B cell (primary cell): ENCODE data around the gene CKMT1A. TPM values are rescaled to one million over a fixed set of nuclear protein-coding genes. Genes with fewer than 3 reads are reported as not detected.
"Not testable (repeated sequence)": the region's sequence is repeated elsewhere in the genome, so short reads cannot be mapped to it uniquely, and the experiment has no call there.

Source experiments
- ATAC-seq: fragments of 200-7000 bp; cut with Tn5 transposase; one replicate; pipeline ENCODE4 v1.10.0; 2021; ENCODE audit warnings: low read depth, mild to moderate bottlenecking, moderate number of reproducible peaks, moderate library complexity
- CTCF ChIA-PET: fragments of 350-600 bp; sonication (Branson Sonifier 250); formaldehyde crosslinking; loops from one replicate; lab custom pipeline; 2021; ENCODE audit warnings: antibody characterized with exemption, inconsistent platforms; lab: Charles Lee
- POLR2A ChIA-PET: fragments of 350-600 bp; sonication (Branson Sonifier 250); formaldehyde crosslinking; loops from one replicate; lab custom pipeline; 2021; ENCODE audit warnings: antibody characterized with exemption; lab: Charles Lee
- DNase-seq: peaks from one replicate; pipeline ENCODE4 v3.0.0; 2013
- H2AFZ ChIP-seq: 2 replicates; pipeline ENCODE4 v1.6.1; 2012; ENCODE audit warnings: mild to moderate bottlenecking, low read depth, low read length; ENCODE audit not compliant: insufficient read depth, poor library complexity, severe bottlenecking
- H3K27ac ChIP-seq, 2 donors: 1 replicate in 1 of 2; 2 replicates in 1 of 2; pipeline ENCODE4 v1.5.1; 2012 to 2013; ENCODE audit warnings: low read length in 2 of 2, mild to moderate bottlenecking in 2 of 2, moderate library complexity in 1 of 2
- H3K27me3 ChIP-seq, 4 experiments: fragments of 200-600 bp in 1 of 4; sonication (generic) in 1 of 4; replicated peaks in 1 of 4; 1 replicate in 2 of 4; 2 replicates in 2 of 4; pipeline versions ENCODE4 v1.6.1 to v1.7.0; 2013 to 2016; ENCODE audit warnings: low read length in 3 of 4, mild to moderate bottlenecking in 2 of 4, mixed read lengths in 1 of 4, moderate library complexity in 1 of 4; ENCODE audit not compliant: insufficient read depth in 4 of 4, control insufficient read depth in 3 of 4; ENCODE audit errors: control extremely low read depth in 1 of 4
- H3K36me3 ChIP-seq, 2 experiments: replicated peaks in 1 of 2; 1 replicate in 1 of 2; 2 replicates in 1 of 2; pipeline versions ENCODE4 v1.6.1 to v1.7.1; 2013; ENCODE audit warnings: low read length in 1 of 2; ENCODE audit not compliant: insufficient read depth in 2 of 2, control insufficient read depth in 1 of 2; ENCODE audit errors: control extremely low read depth in 1 of 2, extremely low read depth in 1 of 2
- H3K4me1 ChIP-seq, 2 donors: fragments of 200-600 bp in 1 of 2; sonication (generic) in 1 of 2; 1 replicate in 1 of 2; 2 replicates in 1 of 2; pipeline versions ENCODE4 v1.5.1 to v1.6.1; 2013 to 2017; ENCODE audit warnings: low read length in 2 of 2; ENCODE audit not compliant: control insufficient read depth in 2 of 2, insufficient read depth in 2 of 2
- H3K4me2 ChIP-seq: replicated peaks from 2 replicates; pipeline ENCODE3; 2012; ENCODE audit warnings: mild to moderate bottlenecking, low read depth, low read length; ENCODE audit not compliant: poor library complexity, severe bottlenecking
- H3K4me3 ChIP-seq, 5 experiments: fragments of 200-600 bp in 1 of 5; sonication (generic) in 1 of 5; 1 replicate in 3 of 5; 2 replicates in 2 of 5; pipeline versions ENCODE4 v1.5.1 to v1.7.0; 2011 to 2016; ENCODE audit warnings: low read length in 4 of 5, mild to moderate bottlenecking in 4 of 5, low read depth in 2 of 5, control low read depth in 1 of 5, moderate library complexity in 1 of 5; ENCODE audit not compliant: insufficient read depth in 1 of 5; ENCODE audit errors: control extremely low read depth in 1 of 5, extremely low read depth in 1 of 5
- H3K79me2 ChIP-seq: fragments of 200-600 bp; sonication (generic); one replicate; pipeline ENCODE4 v1.6.0; 2016; ENCODE audit warnings: low read length; ENCODE audit not compliant: control insufficient read depth, insufficient read depth
- H3K9ac ChIP-seq: fragments of 200-600 bp; sonication (generic); 2 replicates; pipeline ENCODE4 v1.6.1; 2017; ENCODE audit warnings: mild to moderate bottlenecking, low read length, moderate library complexity
- H3K9me3 ChIP-seq, 3 donors: one replicate each; pipeline versions ENCODE4 v1.6.1 to v1.7.1; 2013; ENCODE audit warnings: low read length in 2 of 3; ENCODE audit not compliant: control insufficient read depth in 2 of 3, insufficient read depth in 1 of 3; ENCODE audit errors: control extremely low read depth in 1 of 3
- H4K20me1 ChIP-seq: 2 replicates; pipeline ENCODE4 v1.6.0; 2012; ENCODE audit warnings: mild to moderate bottlenecking, low read length; ENCODE audit not compliant: insufficient read depth, control insufficient read depth, poor library complexity, severe bottlenecking
- H3K27ac Mint-ChIP-seq: one replicate; pipeline ENCODE4 v1.8.0; 2021; ENCODE audit warnings: mixed read lengths
- H3K27me3 Mint-ChIP-seq: one replicate; pipeline ENCODE4 v1.8.0; 2021; ENCODE audit warnings: mixed read lengths
- H3K4me1 Mint-ChIP-seq: one replicate; pipeline ENCODE4 v1.8.0; 2021; ENCODE audit warnings: mixed read lengths
- H3K4me3 Mint-ChIP-seq: one replicate; pipeline ENCODE4 v1.8.0; 2021; ENCODE audit warnings: mixed read lengths
- H3K9me3 Mint-ChIP-seq: one replicate; pipeline ENCODE4 v1.8.0; 2022; ENCODE audit warnings: mixed read lengths; ENCODE audit not compliant: insufficient read depth
- WGBS: methylation state at CpG from one replicate; pipeline ENCODE4 v1.1.5; 2013; ENCODE audit warnings: missing lambda C conversion rate; ENCODE audit not compliant: insufficient coverage; 5-methylcytosine and 5-hydroxymethylcytosine counted together
- intact Hi-C: fragments of 100-400 bp; cut with micrococcal nuclease; formaldehyde crosslinking; loops from one replicate; pipeline ENCODE4 v1.10.0; 2022
- polyA plus RNA-seq: library from polyadenylated mRNA; depleted of rRNA; stranded (reverse); fragments of >200 nt; gene quantifications from 2 replicates; pipeline ENCODE4 v1.2.3, GENCODE V29; 2012
- total RNA-seq, 2 donors: library from RNA; stranded (reverse); fragments of 120-200 nt in 1 of 2; gene quantifications; 1 replicate in 1 of 2; 2 replicates in 1 of 2; pipeline versions ENCODE4 v1.2.3 to v1.2.4, GENCODE V29; 2013 to 2022

CKMT1A gene
- total and polyA plus RNA-seq, 2 donors (not counting 1 experiment from before 2014, with no cell fraction given): 0.12 TPM; not detected in 1

DNA sequence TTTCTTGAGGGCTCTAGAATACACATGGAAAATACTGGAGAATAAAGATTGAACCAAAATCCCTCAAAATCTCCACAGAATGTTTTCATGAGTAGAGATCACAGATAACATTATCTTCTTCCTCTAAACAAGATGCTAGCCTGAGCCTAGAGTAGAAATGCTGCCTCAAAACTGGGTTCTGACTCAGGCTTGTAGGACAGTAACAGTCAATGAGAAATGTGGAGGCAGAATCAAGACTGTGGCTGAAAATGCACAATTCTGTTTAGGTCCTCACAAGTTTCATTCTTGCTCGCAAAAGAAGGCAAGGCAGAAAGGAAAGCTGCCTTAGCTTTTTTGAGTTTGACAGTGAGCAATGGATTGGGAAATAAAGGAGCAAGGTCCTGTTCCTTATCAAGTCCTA lies 19.5 kb upstream of the CKMT1A start:
- intact Hi-C loops, H3K4me1 ChIP-seq, CTCF ChIA-PET, H3K27me3 Mint-ChIP-seq, H4K20me1 ChIP-seq, H3K4me3 Mint-ChIP-seq, H3K27ac ChIP-seq, H3K27me3 ChIP-seq, H3K4me2 ChIP-seq, H3K9me3 Mint-ChIP-seq, H3K27ac Mint-ChIP-seq, H2AFZ ChIP-seq, H3K79me2 ChIP-seq, H3K4me3 ChIP-seq, H3K9me3 ChIP-seq, H3K36me3 ChIP-seq, H3K9ac ChIP-seq, H3K4me1 Mint-ChIP-seq, DNase-seq, ATAC-seq, POLR2A ChIA-PET: not testable (repeated sequence)
- no CpG with 5 or more reads among the region's 1 CpG for WGBS

DNA sequence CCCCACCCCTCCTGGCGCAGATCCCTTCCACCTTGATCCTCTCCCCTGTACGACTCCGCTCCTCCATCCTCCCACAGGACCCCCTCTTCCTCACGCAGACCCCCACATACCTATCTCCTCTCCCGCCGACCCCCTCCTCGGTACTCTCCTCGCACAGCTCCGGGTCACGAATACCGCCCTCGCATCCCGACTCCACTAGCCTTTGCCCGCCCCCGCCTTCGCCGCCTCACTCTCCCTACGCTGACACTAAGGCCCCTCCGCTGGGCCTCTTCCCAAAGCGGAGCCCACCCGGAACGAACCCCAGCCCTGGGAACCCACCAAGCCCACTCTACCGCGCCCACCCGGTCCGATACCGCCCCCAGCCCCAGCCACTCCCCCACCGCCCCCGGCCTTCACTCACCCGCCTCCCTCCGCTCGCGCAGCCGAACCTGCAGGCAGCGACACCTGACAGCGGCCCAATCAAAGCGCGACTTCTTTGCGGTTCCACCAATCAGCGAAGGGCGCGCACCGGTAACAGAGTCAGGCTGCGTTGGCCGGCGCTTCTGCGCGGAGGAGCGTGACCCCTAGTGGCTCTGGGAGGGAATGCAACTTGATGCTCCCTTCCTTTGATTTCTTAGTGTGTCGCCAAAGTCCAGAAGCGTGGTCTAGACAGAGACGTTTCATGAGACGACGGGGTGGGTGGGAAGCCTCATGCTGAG lies 3.9 kb upstream of the CKMT1A start:
- H3K4me3 ChIP-seq, H3K9me3 Mint-ChIP-seq, intact Hi-C loops, POLR2A ChIA-PET, H3K27ac Mint-ChIP-seq, H2AFZ ChIP-seq, CTCF ChIA-PET, H3K4me3 Mint-ChIP-seq, H3K36me3 ChIP-seq, H3K27ac ChIP-seq, H3K27me3 Mint-ChIP-seq, H3K9ac ChIP-seq, H3K79me2 ChIP-seq, H3K4me1 ChIP-seq, DNase-seq, H3K4me1 Mint-ChIP-seq, H3K9me3 ChIP-seq, H3K4me2 ChIP-seq, H4K20me1 ChIP-seq, H3K27me3 ChIP-seq: not testable (repeated sequence)
- ATAC-seq: peak; percentile 97
- no CpG with 5 or more reads among the region's 54 CpGs for WGBS

DNA sequence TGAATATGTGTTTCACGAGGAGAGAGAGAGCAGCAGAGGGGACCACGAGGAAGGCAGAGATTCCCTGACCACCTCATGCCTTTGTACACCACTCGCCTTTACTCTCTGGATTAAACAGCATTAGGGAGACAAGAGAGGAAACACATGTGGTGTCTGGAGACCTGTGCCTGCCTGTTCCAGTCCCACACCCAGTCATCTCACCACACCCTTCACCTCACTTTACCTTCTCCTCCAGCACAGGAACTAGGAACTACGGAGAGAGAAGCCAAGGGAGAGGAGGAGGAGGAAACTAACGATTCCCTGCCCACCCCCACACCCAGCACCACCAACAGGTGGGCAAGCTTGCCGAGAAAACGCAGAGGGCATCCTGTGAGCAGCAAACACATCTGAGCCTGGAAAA lies 980 bp upstream of the CKMT1A start:
- H2AFZ ChIP-seq, intact Hi-C loops, H3K4me1 ChIP-seq, H3K27ac ChIP-seq, H3K4me2 ChIP-seq, POLR2A ChIA-PET, CTCF ChIA-PET, H3K9me3 ChIP-seq, H3K79me2 ChIP-seq, H3K9me3 Mint-ChIP-seq, H3K27me3 ChIP-seq, H3K4me3 ChIP-seq, H3K4me3 Mint-ChIP-seq, DNase-seq, H4K20me1 ChIP-seq, H3K4me1 Mint-ChIP-seq, H3K9ac ChIP-seq, H3K27ac Mint-ChIP-seq, H3K36me3 ChIP-seq, ATAC-seq: not testable (repeated sequence)
- WGBS: no CpG with 5 or more reads among the region's 7 CpGs
- peaks cover 12% of the 10 kb centered on the region for H3K27me3 Mint-ChIP-seq
